ENCODE results near the gene PHF2. TPM values are rescaled to one million over a fixed set of nuclear protein-coding genes. Genes with fewer than 3 reads are reported as not detected.
A peak's percentile ranks its signal among the peaks of the same experiment; 100 is the strongest.

The PHF2 gene
- total RNA-seq, 1 experiment from 2014 or later: 17.4 TPM

GRCh38 chr9:93589688-93590087, 13.3 kb downstream of the PHF2 start:
- H3K36me3 Mint-ChIP-seq (ENCODE audit: insufficient read depth in 1 of 3, low read depth in 3 of 3): no peaks in the 10 kb centered on the region
- peak; percentile 27 for DNase-seq

More at GRCh38 chr9:93589688-93590087, 13.3 kb downstream of the PHF2 start:
- H4K91ac ChIP-seq (ENCODE audit: insufficient read length, low read depth, low read length): no peak overlapping the region
- H4K5ac ChIP-seq (ENCODE audit: insufficient read length, low read depth, low read length): no peak overlapping the region
- H3K27ac ChIP-seq (ENCODE audit: insufficient read length, low read depth, low read length): no peak overlapping the region
- no peak overlapping the region for H2BK12ac ChIP-seq (ENCODE audit: insufficient read length, low read depth, low read length)
- no peak overlapping the region for H3K4me2 ChIP-seq (ENCODE audit: insufficient read depth, insufficient read length, low read length)
- no CpG with 5 or more reads among the region's 8 CpGs for WGBS (ENCODE audit: extremely low coverage, insufficient read length, low lambda C conversion rate)
- no peak overlapping the region for H3K56ac ChIP-seq (ENCODE audit: insufficient read length, low read depth, low read length)
- no peaks in the 10 kb centered on the region for H4K20me1 ChIP-seq (ENCODE audit: control insufficient read depth, insufficient read depth, insufficient read length)
- H2AFZ ChIP-seq (ENCODE audit: low read length): no peak overlapping the region
- H3K9me3 ChIP-seq (ENCODE audit: control insufficient read depth, low read depth, low read length): no peaks in the 10 kb centered on the region
- H3T11ph ChIP-seq (ENCODE audit: low read length): no peak overlapping the region
- peaks cover 8% of the 10 kb centered on the region for H3K79me1 ChIP-seq (ENCODE audit: insufficient read depth, low read depth, low read length, poor library complexity, severe bottlenecking)
- H3K79me2 ChIP-seq (ENCODE audit: insufficient read depth, low read length): peaks cover 2% of the 10 kb centered on the region; the same call in 1 of the 2 replicates
- Mint-ChIP-seq H3K27me3 (ENCODE audit: low read depth) (no peaks in the 10 kb centered on the region), H3K4me3 (no peak overlapping the region), H3K4me1 (peaks cover 33 to 37% of the 10 kb centered on the region in 2 experiments), H3K27ac (peak overlapping the region; percentile 27 to 69 (median 45); a peak in 4 of 7 replicates), H3K9me3 (peaks cover 0 to 5% of the 10 kb centered on the region in 2 experiments; a peak in 1 of 5 replicates)
- H3K23ac ChIP-seq (ENCODE audit: insufficient read length, low read depth, low read length): no peak overlapping the region
- no peak overlapping the region for H2BK20ac ChIP-seq (ENCODE audit: low read depth, low read length, poor library complexity, severe bottlenecking)
- H2BK120ac ChIP-seq (ENCODE audit: low read depth, low read length, poor library complexity, severe bottlenecking): no peak overlapping the region
- no peak overlapping the region for H3K18ac ChIP-seq (ENCODE audit: insufficient read length, low read depth, low read length)
- no peak overlapping the region for H4K8ac ChIP-seq (replicated peaks; ENCODE audit: insufficient read length, low read depth, low read length)
- TF ChIP-seq CTCF (conservative IDR thresholded peaks at IDR 0.05): no peak
- no peak overlapping the region for H2AK5ac ChIP-seq (ENCODE audit: insufficient read length, low read length)
- no peak overlapping the region for H2BK15ac ChIP-seq (ENCODE audit: low read depth, low read length)
- no peak overlapping the region for H2BK5ac ChIP-seq (ENCODE audit: insufficient read length, low read length)
- no peak overlapping the region for H3K9ac ChIP-seq (ENCODE audit: extremely low read depth, insufficient read length, low read length)
- no peak overlapping the region for H3K14ac ChIP-seq (ENCODE audit: insufficient read depth, low read length)
- no peaks in the 10 kb centered on the region for H3K27me3 ChIP-seq (ENCODE audit: insufficient read depth, low read length)
- H3K23me2 ChIP-seq (ENCODE audit: insufficient read length, low read depth, low read length, poor library complexity, severe bottlenecking): no peaks in the 10 kb centered on the region
- no peak overlapping the region for H3K4ac ChIP-seq (ENCODE audit: low read depth, low read length)
- H3K4me1 ChIP-seq (ENCODE audit: insufficient read depth, low read length): no peaks in the 10 kb centered on the region

All from H9 (cell line).